DND-41 (cell line): ENCODE results near the gene PHKB.

Experiments used
- ATAC-seq: fragments of 200-7000 bp; cut with Tn5 transposase; 3 replicates; pipeline ENCODE4 v1.9.1; 2021; ENCODE audit warnings: low read depth; ENCODE audit not compliant: insufficient read depth
- DNase-seq: peaks from one replicate; pipeline ENCODE4 v3.0.0-alpha.2; 2020
- H2AFZ ChIP-seq: 2 replicates; pipeline ENCODE4 v1.6.0; 2012; ENCODE audit warnings: low read depth, low read length
- H3K27ac ChIP-seq: 2 replicates; pipeline ENCODE4 v1.5.1; 2012; ENCODE audit warnings: low read length, inconsistent platforms
- H3K27me3 ChIP-seq: fragments of 200-600 bp; sonication (generic); 2 replicates; pipeline ENCODE4 v1.6.0; 2012; ENCODE audit warnings: low read length, mild to moderate bottlenecking, inconsistent platforms; ENCODE audit not compliant: insufficient read depth, poor library complexity
- H3K36me3 ChIP-seq: 2 replicates; pipeline ENCODE4 v1.5.1; 2012; ENCODE audit warnings: low read length, inconsistent platforms; ENCODE audit not compliant: insufficient read depth
- H3K4me1 ChIP-seq: 2 replicates; pipeline ENCODE4 v1.5.1; 2012; ENCODE audit warnings: mild to moderate bottlenecking, low read length; ENCODE audit not compliant: insufficient read depth
- H3K4me2 ChIP-seq: 2 replicates; pipeline ENCODE4 v1.6.0; 2012; ENCODE audit warnings: mild to moderate bottlenecking, moderate library complexity, low read length, inconsistent platforms; ENCODE audit not compliant: insufficient read depth
- H3K4me3 ChIP-seq, 2 experiments: fragments of 200-600 bp in 1 of 2; shearing (Covaris generic) in 1 of 2; 2 replicates each; pipeline ENCODE4 v1.5.1; 2012 to 2016; ENCODE audit warnings: inconsistent platforms in 2 of 2, low read length in 2 of 2, mild to moderate bottlenecking in 2 of 2, low read depth in 1 of 2, moderate library complexity in 1 of 2
- H3K79me2 ChIP-seq: 2 replicates; pipeline ENCODE4 v1.6.0; 2012; ENCODE audit warnings: low read length, inconsistent platforms; ENCODE audit not compliant: insufficient read depth
- H3K9ac ChIP-seq: 2 replicates; pipeline ENCODE4 v1.6.0; 2012; ENCODE audit warnings: low read depth, mild to moderate bottlenecking, inconsistent platforms, low read length, moderate library complexity
- H3K9me3 ChIP-seq: 2 replicates; pipeline ENCODE4 v1.5.1; 2012; ENCODE audit warnings: low read length, moderate library complexity, mild to moderate bottlenecking, inconsistent platforms; ENCODE audit not compliant: insufficient read depth, severe bottlenecking
- H4K20me1 ChIP-seq: 2 replicates; pipeline ENCODE4 v1.6.0; 2012; ENCODE audit warnings: low read length; ENCODE audit not compliant: insufficient read depth
- EZH2 ChIP-seq: IDR thresholded peaks from 3 replicates; pipeline ENCODE4 v1.6.1; 2012; ENCODE audit warnings: borderline replicate concordance, low read depth, mild to moderate bottlenecking, moderate library complexity, low read length, inconsistent platforms; ENCODE audit not compliant: severe bottlenecking
- TF ChIP-seq, protein P1 (sequence below): IDR thresholded peaks from 2 replicates; pipeline ENCODE4 v1.5.1; 2012; ENCODE audit warnings: borderline replicate concordance, low read length, moderate library complexity, mild to moderate bottlenecking; ENCODE audit not compliant: poor library complexity, severe bottlenecking; ENCODE audit errors: extremely low read depth

The PHKB gene

DNA sequence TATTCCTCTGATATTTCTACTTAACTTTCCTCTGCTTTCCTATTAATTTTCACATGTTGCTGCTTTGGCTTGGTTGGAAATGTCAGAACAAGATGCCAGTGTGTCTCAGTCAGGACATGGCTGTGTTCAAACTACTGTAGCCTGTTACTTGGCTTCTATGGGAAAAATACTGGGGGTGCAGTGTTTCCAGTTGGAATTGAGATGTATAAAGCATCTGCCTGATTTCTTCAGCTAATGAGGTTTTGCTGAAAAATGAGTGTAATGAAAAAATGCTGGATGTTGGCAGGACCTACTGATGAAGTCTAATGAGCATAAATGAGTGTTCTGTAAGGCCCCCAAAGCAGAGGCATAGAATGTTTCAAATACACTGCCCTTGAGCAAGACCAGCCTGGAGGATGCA is 166.6 kb downstream of the PHKB start:
- no peak overlapping the region for H3K27ac ChIP-seq
- H3K9me3 ChIP-seq = no peaks in the 10 kb centered on the region
- H3K79me2 ChIP-seq = no peaks in the 10 kb centered on the region
- H3K9ac ChIP-seq = no peak overlapping the region
- TF ChIP-seq EZH2 = no peak
- TF ChIP-seq, protein P1, sequence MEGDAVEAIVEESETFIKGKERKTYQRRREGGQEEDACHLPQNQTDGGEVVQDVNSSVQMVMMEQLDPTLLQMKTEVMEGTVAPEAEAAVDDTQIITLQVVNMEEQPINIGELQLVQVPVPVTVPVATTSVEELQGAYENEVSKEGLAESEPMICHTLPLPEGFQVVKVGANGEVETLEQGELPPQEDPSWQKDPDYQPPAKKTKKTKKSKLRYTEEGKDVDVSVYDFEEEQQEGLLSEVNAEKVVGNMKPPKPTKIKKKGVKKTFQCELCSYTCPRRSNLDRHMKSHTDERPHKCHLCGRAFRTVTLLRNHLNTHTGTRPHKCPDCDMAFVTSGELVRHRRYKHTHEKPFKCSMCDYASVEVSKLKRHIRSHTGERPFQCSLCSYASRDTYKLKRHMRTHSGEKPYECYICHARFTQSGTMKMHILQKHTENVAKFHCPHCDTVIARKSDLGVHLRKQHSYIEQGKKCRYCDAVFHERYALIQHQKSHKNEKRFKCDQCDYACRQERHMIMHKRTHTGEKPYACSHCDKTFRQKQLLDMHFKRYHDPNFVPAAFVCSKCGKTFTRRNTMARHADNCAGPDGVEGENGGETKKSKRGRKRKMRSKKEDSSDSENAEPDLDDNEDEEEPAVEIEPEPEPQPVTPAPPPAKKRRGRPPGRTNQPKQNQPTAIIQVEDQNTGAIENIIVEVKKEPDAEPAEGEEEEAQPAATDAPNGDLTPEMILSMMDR = no peak
- H4K20me1 ChIP-seq = no peaks in the 10 kb centered on the region
- DNase-seq = no peak
- H3K4me2 ChIP-seq = no peak overlapping the region
- no peaks in the 10 kb centered on the region for H3K27me3 ChIP-seq
- H3K4me3 ChIP-seq = no peak overlapping the region
- ATAC-seq = no peak
- H3K4me1 ChIP-seq = no peaks in the 10 kb centered on the region
- H3K36me3 ChIP-seq = no peaks in the 10 kb centered on the region; the same call in 1 of the 2 replicates
- H2AFZ ChIP-seq = no peak overlapping the region

DNA sequence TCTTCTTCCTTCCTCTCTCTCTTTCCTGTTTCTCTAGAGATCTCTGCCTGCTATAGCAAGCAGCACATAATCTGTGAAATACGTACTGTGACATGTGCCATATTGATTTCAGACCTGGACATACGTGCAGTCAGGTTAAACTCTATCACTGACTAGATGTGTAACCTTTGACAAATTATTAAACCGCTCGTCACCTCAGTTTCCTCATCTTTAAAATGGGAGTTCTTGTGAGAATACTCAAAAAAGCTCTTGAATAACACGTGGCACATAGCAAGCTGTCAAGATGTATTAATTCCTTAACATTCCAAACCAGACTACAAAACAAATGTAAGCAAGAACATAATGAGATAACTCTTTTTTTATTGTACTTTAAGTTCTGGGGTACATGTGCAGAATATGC is 170.0 kb downstream of the PHKB start:
- TF ChIP-seq, protein P1 = no peak
- no peak for TF ChIP-seq EZH2
- no peaks in the 10 kb centered on the region for H4K20me1 ChIP-seq
- H3K27ac ChIP-seq = no peak overlapping the region
- no peak overlapping the region for H3K9ac ChIP-seq
- H2AFZ ChIP-seq = no peak overlapping the region
- DNase-seq (no peak), ATAC-seq (no peak)
- H3K4me2 ChIP-seq = no peak overlapping the region
- no peaks in the 10 kb centered on the region for H3K27me3 ChIP-seq
- no peaks in the 10 kb centered on the region for H3K9me3 ChIP-seq
- no peaks in the 10 kb centered on the region for H3K4me1 ChIP-seq
- H3K36me3 ChIP-seq = peaks cover 9% of the 10 kb centered on the region; the same call in 1 of the 2 replicates
- H3K79me2 ChIP-seq = no peaks in the 10 kb centered on the region
- no peak overlapping the region for H3K4me3 ChIP-seq

DNA sequence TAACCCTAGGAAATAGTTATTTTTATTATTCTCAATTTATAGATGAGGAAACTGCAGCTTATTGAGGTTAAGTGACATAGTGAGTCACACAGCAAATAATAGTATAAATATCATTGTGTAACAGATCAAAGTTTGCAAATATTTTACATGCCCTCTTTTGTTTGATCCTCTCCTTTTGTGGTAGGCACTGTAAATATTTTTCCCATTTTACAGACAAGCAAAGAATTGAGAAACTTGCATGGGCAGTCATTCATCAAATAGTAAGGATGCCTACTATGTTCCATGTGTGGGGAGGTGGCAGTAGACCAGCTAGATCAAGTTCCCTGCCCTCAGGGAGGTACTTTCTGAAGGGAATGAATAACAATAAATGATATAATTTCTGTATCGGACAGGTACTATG is 173.0 kb downstream of the PHKB start:
- Histone ChIP-seq H3K27ac (no peak overlapping the region), H3K9me3 (no peaks in the 10 kb centered on the region), H4K20me1 (no peaks in the 10 kb centered on the region), H3K4me2 (no peak overlapping the region), H3K36me3 (peaks cover 20% of the 10 kb centered on the region), H3K9ac (no peak overlapping the region), H3K4me1 (no peaks in the 10 kb centered on the region), H3K79me2 (no peaks in the 10 kb centered on the region), H3K4me3 (no peak overlapping the region), H2AFZ (no peak overlapping the region), H3K27me3 (no peaks in the 10 kb centered on the region)
- ATAC-seq (no peak), DNase-seq (no peak)
- TF ChIP-seq, protein P1 = no peak
- no peak for TF ChIP-seq EZH2

DNA sequence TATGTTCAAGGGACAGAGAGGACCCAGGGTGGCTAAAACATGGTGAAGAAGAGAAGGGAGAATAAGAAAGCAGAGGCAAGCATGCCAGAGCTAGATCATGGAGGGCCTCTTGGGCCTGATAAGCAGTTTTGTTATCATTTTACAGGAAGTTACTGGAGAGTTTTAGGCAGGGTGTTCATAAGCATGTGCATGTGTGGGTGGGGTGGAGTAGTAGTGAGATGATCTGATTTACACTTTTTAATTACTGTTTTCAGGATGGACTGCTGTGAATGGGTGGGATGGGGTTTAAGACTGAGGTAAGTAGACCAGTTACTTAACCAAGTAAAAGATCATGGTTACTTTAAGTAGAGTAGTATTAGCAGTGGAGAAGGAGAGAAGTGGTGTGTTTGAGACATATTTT is 173.6 kb downstream of the PHKB start:
- ATAC-seq (no peak), DNase-seq (no peak)
- no peak overlapping the region for H3K4me2 ChIP-seq
- no peaks in the 10 kb centered on the region for H3K9me3 ChIP-seq
- no peak overlapping the region for H3K4me3 ChIP-seq
- H3K79me2 ChIP-seq = no peaks in the 10 kb centered on the region
- no peaks in the 10 kb centered on the region for H3K27me3 ChIP-seq
- H4K20me1 ChIP-seq = no peaks in the 10 kb centered on the region
- TF ChIP-seq, protein P1 = no peak
- no peak for TF ChIP-seq EZH2
- no peaks in the 10 kb centered on the region for H3K4me1 ChIP-seq
- no peak overlapping the region for H2AFZ ChIP-seq
- H3K27ac ChIP-seq = no peak overlapping the region
- H3K9ac ChIP-seq = no peak overlapping the region
- H3K36me3 ChIP-seq = peaks cover 20% of the 10 kb centered on the region
